ENCODE data around the gene AMER2.

DNA sequence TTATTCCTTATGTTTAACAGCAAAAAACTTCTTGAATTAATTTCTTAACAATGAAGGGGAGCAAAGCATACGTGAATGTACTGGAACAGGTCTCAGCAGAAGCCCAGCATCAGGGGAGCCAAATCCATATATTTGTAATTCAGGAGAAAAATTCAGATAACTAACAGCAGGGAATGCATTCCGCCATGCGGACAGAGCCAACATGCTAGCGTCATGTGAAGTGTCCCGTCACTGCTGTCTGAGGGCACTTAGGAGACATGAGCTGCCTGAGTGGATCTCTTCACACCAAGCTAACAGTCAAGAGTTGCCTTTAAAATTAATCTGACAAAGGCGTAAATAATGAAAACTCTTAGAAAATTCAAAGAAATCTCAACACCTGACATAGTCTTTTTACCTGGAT, 6.4 kb downstream of the AMER2 start:
- TF ChIP-seq, protein P1, sequence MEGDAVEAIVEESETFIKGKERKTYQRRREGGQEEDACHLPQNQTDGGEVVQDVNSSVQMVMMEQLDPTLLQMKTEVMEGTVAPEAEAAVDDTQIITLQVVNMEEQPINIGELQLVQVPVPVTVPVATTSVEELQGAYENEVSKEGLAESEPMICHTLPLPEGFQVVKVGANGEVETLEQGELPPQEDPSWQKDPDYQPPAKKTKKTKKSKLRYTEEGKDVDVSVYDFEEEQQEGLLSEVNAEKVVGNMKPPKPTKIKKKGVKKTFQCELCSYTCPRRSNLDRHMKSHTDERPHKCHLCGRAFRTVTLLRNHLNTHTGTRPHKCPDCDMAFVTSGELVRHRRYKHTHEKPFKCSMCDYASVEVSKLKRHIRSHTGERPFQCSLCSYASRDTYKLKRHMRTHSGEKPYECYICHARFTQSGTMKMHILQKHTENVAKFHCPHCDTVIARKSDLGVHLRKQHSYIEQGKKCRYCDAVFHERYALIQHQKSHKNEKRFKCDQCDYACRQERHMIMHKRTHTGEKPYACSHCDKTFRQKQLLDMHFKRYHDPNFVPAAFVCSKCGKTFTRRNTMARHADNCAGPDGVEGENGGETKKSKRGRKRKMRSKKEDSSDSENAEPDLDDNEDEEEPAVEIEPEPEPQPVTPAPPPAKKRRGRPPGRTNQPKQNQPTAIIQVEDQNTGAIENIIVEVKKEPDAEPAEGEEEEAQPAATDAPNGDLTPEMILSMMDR (conservative IDR thresholded peaks at IDR 0.05; ENCODE audit: low read length): no peak
- TF ChIP-seq EZH2phosphoT487 (IDR thresholded peaks at IDR 0.05; ENCODE audit: borderline replicate concordance, low read depth, low read length): no peak
